Stimulated activated memory B cell treated with anti-CD40 and anti-IgM and Interleukin-4, amounts not matched to agents 10 μg/mL and 1 μg/mL and 100 μg/mL, for 72 hours (primary cell): ENCODE measurements around the gene COL3A1.

ENCODE experiments used
- ATAC-seq: fragments of 150-1000 bp; cut with Tn5 transposase; 2 replicates; pipeline ENCODE4 v1.10.0; 2021
- H3K27ac Mint-ChIP-seq: one replicate; pipeline ENCODE4 v1.8.0; 2022; ENCODE audit warnings: mild to moderate bottlenecking, mixed read lengths
- H3K27me3 Mint-ChIP-seq: one replicate; pipeline ENCODE4 v1.8.0; 2022; ENCODE audit warnings: mixed read lengths
- H3K36me3 Mint-ChIP-seq: one replicate; pipeline ENCODE4 v1.8.0; 2022; ENCODE audit warnings: mixed read lengths
- H3K4me1 Mint-ChIP-seq: one replicate; pipeline ENCODE4 v1.8.0; 2022; ENCODE audit warnings: mixed read lengths
- H3K4me3 Mint-ChIP-seq: one replicate; pipeline ENCODE4 v1.8.0; 2022; ENCODE audit warnings: mild to moderate bottlenecking, moderate library complexity, mixed read lengths
- H3K9me3 Mint-ChIP-seq: one replicate; pipeline ENCODE4 v1.8.0; 2022; ENCODE audit warnings: mixed read lengths

COL3A1 gene

GRCh38 chr2:188974164-188974563, at the start of gene COL3A1:
COL3A1 (plus strand) TSS chr2:188974373; CDS start chr2:188974490, 117 bp downstream.
- H3K27me3 Mint-ChIP-seq = no peaks in the 10 kb centered on the region
- no peak within 1 kb of the TSS for H3K27ac Mint-ChIP-seq
- ATAC-seq = no peak
- no peaks in the 10 kb centered on the region for H3K4me1 Mint-ChIP-seq
- no peaks in the 10 kb centered on the region for H3K36me3 Mint-ChIP-seq
- H3K4me3 Mint-ChIP-seq = no peak within 1 kb of the TSS
- H3K9me3 Mint-ChIP-seq = no peaks in the 10 kb centered on the region

- Mint-ChIP-seq H3K4me1 (no peaks in the 10 kb centered on the region), H3K27ac (no peak overlapping the region), H3K4me3 (no peak overlapping the region), H3K9me3 (peaks cover 12% of the 10 kb centered on the region), H3K36me3 (no peaks in the 10 kb centered on the region), H3K27me3 (no peaks in the 10 kb centered on the region)
- no peak for ATAC-seq
These were observed 45.5 kb upstream of the COL3A1 start for GRCh38 chr2:188928643-188929042.

GRCh38 chr2:188931361-188931760, 42.8 kb upstream of the COL3A1 start:
- H3K36me3 Mint-ChIP-seq = no peaks in the 10 kb centered on the region
- no peaks in the 10 kb centered on the region for H3K4me1 Mint-ChIP-seq
- ATAC-seq = no peak
- H3K27ac Mint-ChIP-seq = no peak overlapping the region
- H3K9me3 Mint-ChIP-seq = peaks cover 9% of the 10 kb centered on the region
- H3K27me3 Mint-ChIP-seq = no peaks in the 10 kb centered on the region
- no peak overlapping the region for H3K4me3 Mint-ChIP-seq

GRCh38 chr2:188937228-188938220, 36.6 kb upstream of the COL3A1 start:
- Mint-ChIP-seq H3K27me3 (no peaks in the 10 kb centered on the region), H3K9me3 (no peaks in the 10 kb centered on the region), H3K36me3 (no peaks in the 10 kb centered on the region), H3K27ac (no peak overlapping the region), H3K4me3 (no peak overlapping the region), H3K4me1 (no peaks in the 10 kb centered on the region)
- no peak for ATAC-seq

- Mint-ChIP-seq H3K4me1 (no peaks in the 10 kb centered on the region), H3K27me3 (no peaks in the 10 kb centered on the region), H3K9me3 (no peaks in the 10 kb centered on the region), H3K36me3 (no peaks in the 10 kb centered on the region), H3K27ac (no peak overlapping the region), H3K4me3 (no peak overlapping the region)
- no peak for ATAC-seq
These were observed 34.0 kb upstream of the COL3A1 start for GRCh38 chr2:188940171-188940570.

GRCh38 chr2:188944442-188944841, 29.7 kb upstream of the COL3A1 start:
- Mint-ChIP-seq H3K27ac (no peak overlapping the region), H3K36me3 (no peaks in the 10 kb centered on the region), H3K27me3 (no peaks in the 10 kb centered on the region), H3K4me1 (no peaks in the 10 kb centered on the region), H3K4me3 (no peak overlapping the region), H3K9me3 (peaks cover 2% of the 10 kb centered on the region)
- no peak for ATAC-seq

GRCh38 chr2:188949046-188949818, 24.9 kb upstream of the COL3A1 start:
- Mint-ChIP-seq H3K9me3 (peaks cover 2% of the 10 kb centered on the region), H3K4me3 (no peak overlapping the region), H3K4me1 (no peaks in the 10 kb centered on the region), H3K27me3 (no peaks in the 10 kb centered on the region), H3K36me3 (no peaks in the 10 kb centered on the region), H3K27ac (no peak overlapping the region)
- no peak for ATAC-seq

GRCh38 chr2:188952901-188953300, 21.3 kb upstream of the COL3A1 start:
- no peak for ATAC-seq
- Mint-ChIP-seq H3K27me3 (no peaks in the 10 kb centered on the region), H3K27ac (no peak overlapping the region), H3K4me3 (no peak overlapping the region), H3K4me1 (no peaks in the 10 kb centered on the region), H3K9me3 (no peaks in the 10 kb centered on the region), H3K36me3 (no peaks in the 10 kb centered on the region)

- Mint-ChIP-seq H3K4me1 (no peaks in the 10 kb centered on the region), H3K27ac (no peak overlapping the region), H3K36me3 (no peaks in the 10 kb centered on the region)
These were observed 17.9 kb upstream of the COL3A1 start for GRCh38 chr2:188956290-188956689.

GRCh38 chr2:188956961-188957360, 17.2 kb upstream of the COL3A1 start:
- Mint-ChIP-seq H3K27me3 (no peaks in the 10 kb centered on the region), H3K9me3 (no peaks in the 10 kb centered on the region), H3K36me3 (no peaks in the 10 kb centered on the region), H3K4me1 (no peaks in the 10 kb centered on the region), H3K27ac (no peak overlapping the region), H3K4me3 (no peak overlapping the region)
- no peak for ATAC-seq

More at GRCh38 chr2:188956290-188956689, 17.9 kb upstream of the COL3A1 start:
- Mint-ChIP-seq H3K27me3 (no peaks in the 10 kb centered on the region), H3K9me3 (no peaks in the 10 kb centered on the region), H3K4me3 (no peak overlapping the region)
- no peak for ATAC-seq

GRCh38 chr2:188957646-188958045, 16.5 kb upstream of the COL3A1 start:
- Mint-ChIP-seq H3K27ac (no peak overlapping the region), H3K36me3 (no peaks in the 10 kb centered on the region), H3K4me1 (no peaks in the 10 kb centered on the region), H3K27me3 (no peaks in the 10 kb centered on the region), H3K9me3 (no peaks in the 10 kb centered on the region), H3K4me3 (no peak overlapping the region)
- no peak for ATAC-seq

- no peaks in the 10 kb centered on the region for H3K27me3 Mint-ChIP-seq
- H3K4me3 Mint-ChIP-seq = no peak overlapping the region
- no peaks in the 10 kb centered on the region for H3K4me1 Mint-ChIP-seq
- no peaks in the 10 kb centered on the region for H3K9me3 Mint-ChIP-seq
- H3K36me3 Mint-ChIP-seq = no peaks in the 10 kb centered on the region
- H3K27ac Mint-ChIP-seq = no peak overlapping the region
- no peak for ATAC-seq
These were observed 10.4 kb upstream of the COL3A1 start for GRCh38 chr2:188963741-188964140.

GRCh38 chr2:188964976-188965546, 9.1 kb upstream of the COL3A1 start:
- no peaks in the 10 kb centered on the region for H3K36me3 Mint-ChIP-seq
- no peaks in the 10 kb centered on the region for H3K27me3 Mint-ChIP-seq
- H3K9me3 Mint-ChIP-seq = no peaks in the 10 kb centered on the region
- ATAC-seq = no peak
- no peak overlapping the region for H3K27ac Mint-ChIP-seq
- no peak overlapping the region for H3K4me3 Mint-ChIP-seq
- no peaks in the 10 kb centered on the region for H3K4me1 Mint-ChIP-seq

- Mint-ChIP-seq H3K4me3 (no peak overlapping the region), H3K27me3 (no peaks in the 10 kb centered on the region), H3K27ac (no peak overlapping the region), H3K36me3 (no peaks in the 10 kb centered on the region), H3K4me1 (no peaks in the 10 kb centered on the region), H3K9me3 (no peaks in the 10 kb centered on the region)
- ATAC-seq = no peak
These were observed 8.6 kb upstream of the COL3A1 start for GRCh38 chr2:188965563-188965962.

- Mint-ChIP-seq H3K4me1 (no peaks in the 10 kb centered on the region), H3K36me3 (no peaks in the 10 kb centered on the region), H3K4me3 (no peak overlapping the region), H3K9me3 (no peaks in the 10 kb centered on the region), H3K27ac (no peak overlapping the region), H3K27me3 (no peaks in the 10 kb centered on the region)
- no peak for ATAC-seq
These were observed 8.0 kb upstream of the COL3A1 start for GRCh38 chr2:188966079-188966571.
